ENCODE data around the gene RBM39. TPM values are rescaled to one million over a fixed set of nuclear protein-coding genes. Genes with fewer than 3 reads are reported as not detected.

Gene RBM39
- total and polyA plus RNA-seq, 2 of the 13 experiments (the other 11 are each of a cell fraction or from before 2014, with no cell fraction given), result 788 to 920 TPM

DNA sequence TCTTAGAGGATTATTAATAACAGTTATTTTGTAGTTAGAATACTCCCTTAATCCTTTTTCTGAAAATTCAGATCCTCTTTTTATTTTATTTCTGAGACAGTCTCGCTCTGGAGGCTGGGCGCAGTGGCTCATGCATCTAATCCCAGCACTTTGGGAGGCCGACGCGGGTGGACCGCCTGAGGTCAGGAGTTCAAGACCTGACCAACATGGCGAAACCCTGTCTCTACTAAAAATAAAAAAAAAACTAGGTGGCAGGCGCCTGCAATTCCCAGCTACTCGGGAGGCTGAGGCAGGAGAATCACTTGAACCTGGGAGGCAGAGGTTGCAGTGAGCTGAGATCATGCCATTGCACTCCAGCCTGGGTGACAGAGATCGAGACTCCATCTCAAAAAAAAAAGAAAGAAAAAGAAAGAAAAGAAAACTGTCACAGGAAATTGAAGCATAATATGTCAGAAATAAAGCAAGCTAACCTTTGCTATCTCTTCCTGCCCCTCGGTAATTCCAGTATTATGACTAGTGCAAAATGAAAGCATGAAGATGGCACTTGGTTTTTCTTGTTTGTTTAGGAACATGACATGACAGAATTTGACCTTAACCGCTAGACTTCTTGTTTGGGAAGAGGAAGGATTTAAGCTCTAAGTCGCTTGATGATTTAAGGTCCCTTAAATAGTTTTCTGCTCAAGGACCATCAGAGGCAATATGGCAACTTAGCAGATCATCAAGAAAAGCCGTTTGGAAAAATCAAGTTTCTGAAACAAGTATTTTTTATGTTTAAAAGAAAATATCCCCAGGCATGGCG lies 1.8 kb upstream of the RBM39 start (continued):
- TF ChIP-seq, protein P1, sequence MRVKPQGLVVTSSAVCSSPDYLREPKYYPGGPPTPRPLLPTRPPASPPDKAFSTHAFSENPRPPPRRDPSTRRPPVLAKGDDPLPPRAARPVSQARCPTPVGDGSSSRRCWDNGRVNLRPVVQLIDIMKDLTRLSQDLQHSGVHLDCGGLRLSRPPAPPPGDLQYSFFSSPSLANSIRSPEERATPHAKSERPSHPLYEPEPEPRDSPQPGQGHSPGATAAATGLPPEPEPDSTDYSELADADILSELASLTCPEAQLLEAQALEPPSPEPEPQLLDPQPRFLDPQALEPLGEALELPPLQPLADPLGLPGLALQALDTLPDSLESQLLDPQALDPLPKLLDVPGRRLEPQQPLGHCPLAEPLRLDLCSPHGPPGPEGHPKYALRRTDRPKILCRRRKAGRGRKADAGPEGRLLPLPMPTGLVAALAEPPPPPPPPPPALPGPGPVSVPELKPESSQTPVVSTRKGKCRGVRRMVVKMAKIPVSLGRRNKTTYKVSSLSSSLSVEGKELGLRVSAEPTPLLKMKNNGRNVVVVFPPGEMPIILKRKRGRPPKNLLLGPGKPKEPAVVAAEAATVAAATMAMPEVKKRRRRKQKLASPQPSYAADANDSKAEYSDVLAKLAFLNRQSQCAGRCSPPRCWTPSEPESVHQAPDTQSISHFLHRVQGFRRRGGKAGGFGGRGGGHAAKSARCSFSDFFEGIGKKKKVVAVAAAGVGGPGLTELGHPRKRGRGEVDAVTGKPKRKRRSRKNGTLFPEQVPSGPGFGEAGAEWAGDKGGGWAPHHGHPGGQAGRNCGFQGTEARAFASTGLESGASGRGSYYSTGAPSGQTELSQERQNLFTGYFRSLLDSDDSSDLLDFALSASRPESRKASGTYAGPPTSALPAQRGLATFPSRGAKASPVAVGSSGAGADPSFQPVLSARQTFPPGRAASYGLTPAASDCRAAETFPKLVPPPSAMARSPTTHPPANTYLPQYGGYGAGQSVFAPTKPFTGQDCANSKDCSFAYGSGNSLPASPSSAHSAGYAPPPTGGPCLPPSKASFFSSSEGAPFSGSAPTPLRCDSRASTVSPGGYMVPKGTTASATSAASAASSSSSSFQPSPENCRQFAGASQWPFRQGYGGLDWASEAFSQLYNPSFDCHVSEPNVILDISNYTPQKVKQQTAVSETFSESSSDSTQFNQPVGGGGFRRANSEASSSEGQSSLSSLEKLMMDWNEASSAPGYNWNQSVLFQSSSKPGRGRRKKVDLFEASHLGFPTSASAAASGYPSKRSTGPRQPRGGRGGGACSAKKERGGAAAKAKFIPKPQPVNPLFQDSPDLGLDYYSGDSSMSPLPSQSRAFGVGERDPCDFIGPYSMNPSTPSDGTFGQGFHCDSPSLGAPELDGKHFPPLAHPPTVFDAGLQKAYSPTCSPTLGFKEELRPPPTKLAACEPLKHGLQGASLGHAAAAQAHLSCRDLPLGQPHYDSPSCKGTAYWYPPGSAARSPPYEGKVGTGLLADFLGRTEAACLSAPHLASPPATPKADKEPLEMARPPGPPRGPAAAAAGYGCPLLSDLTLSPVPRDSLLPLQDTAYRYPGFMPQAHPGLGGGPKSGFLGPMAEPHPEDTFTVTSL (CRISPR knock-in tag; IDR thresholded peaks at IDR 0.05; ENCODE audit: borderline replicate concordance), result peak; percentile 1; the same call in 1 of the 2 replicates
- TF ChIP-seq RAD21 (CRISPR knock-in tag; IDR thresholded peaks at IDR 0.05) (no peak), ZBTB1 (CRISPR knock-in tag; IDR thresholded peaks at IDR 0.05; ENCODE audit: borderline replicate concordance) (no peak), SATB2 (CRISPR knock-in tag; IDR thresholded peaks at IDR 0.05) (no peak), ZNF326 (CRISPR knock-in tag; IDR thresholded peaks at IDR 0.05; ENCODE audit: borderline replicate concordance) (no peak), ZNF670 (CRISPR knock-in tag; IDR thresholded peaks at IDR 0.05; ENCODE audit: borderline replicate concordance) (no peak), ZNF17 (CRISPR knock-in tag; IDR thresholded peaks at IDR 0.05) (no peak), ZFAT (CRISPR knock-in tag; conservative IDR thresholded peaks at IDR 0.05) (no peak), HMG20B (CRISPR knock-in tag; conservative IDR thresholded peaks at IDR 0.05) (0 out of 2 replicates have a peak, but pooled peaks have one; percentile 6), AGO1 (IDR thresholded peaks at IDR 0.05; ENCODE audit: low read depth, low read length, poor library complexity, severe bottlenecking) (no peak), ZNF556 (CRISPR knock-in tag; IDR thresholded peaks at IDR 0.05; ENCODE audit: borderline replicate concordance) (no peak), EP300 (IDR thresholded peaks at IDR 0.05; ENCODE audit: low read depth in 2 of 2, low read length in 2 of 2) (no peak), EP300 (CRISPR knock-in tag; IDR thresholded peaks at IDR 0.05; ENCODE audit: borderline replicate concordance) (peak; percentile 25; the same call in 1 of the 2 replicates), ETV5 (CRISPR knock-in tag; IDR thresholded peaks at IDR 0.05; ENCODE audit: borderline replicate concordance) (no peak)
- TF ChIP-seq, protein P2, sequence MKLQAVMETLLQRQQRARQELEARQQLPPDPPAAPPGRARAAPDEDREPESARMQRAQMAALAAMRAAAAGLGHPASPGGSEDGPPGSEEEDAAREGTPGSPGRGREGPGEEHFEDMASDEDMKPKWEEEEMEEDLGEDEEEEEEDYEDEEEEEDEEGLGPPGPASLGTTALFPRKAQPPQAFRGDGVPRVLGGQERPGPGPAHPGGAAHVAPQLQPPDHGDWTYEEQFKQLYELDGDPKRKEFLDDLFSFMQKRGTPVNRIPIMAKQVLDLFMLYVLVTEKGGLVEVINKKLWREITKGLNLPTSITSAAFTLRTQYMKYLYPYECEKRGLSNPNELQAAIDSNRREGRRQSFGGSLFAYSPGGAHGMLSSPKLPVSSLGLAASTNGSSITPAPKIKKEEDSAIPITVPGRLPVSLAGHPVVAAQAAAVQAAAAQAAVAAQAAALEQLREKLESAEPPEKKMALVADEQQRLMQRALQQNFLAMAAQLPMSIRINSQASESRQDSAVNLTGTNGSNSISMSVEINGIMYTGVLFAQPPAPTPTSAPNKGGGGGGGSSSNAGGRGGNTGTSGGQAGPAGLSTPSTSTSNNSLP (IDR thresholded peaks at IDR 0.05; ENCODE audit: low read depth, low read length), result no peak
- TF ChIP-seq, protein P3, sequence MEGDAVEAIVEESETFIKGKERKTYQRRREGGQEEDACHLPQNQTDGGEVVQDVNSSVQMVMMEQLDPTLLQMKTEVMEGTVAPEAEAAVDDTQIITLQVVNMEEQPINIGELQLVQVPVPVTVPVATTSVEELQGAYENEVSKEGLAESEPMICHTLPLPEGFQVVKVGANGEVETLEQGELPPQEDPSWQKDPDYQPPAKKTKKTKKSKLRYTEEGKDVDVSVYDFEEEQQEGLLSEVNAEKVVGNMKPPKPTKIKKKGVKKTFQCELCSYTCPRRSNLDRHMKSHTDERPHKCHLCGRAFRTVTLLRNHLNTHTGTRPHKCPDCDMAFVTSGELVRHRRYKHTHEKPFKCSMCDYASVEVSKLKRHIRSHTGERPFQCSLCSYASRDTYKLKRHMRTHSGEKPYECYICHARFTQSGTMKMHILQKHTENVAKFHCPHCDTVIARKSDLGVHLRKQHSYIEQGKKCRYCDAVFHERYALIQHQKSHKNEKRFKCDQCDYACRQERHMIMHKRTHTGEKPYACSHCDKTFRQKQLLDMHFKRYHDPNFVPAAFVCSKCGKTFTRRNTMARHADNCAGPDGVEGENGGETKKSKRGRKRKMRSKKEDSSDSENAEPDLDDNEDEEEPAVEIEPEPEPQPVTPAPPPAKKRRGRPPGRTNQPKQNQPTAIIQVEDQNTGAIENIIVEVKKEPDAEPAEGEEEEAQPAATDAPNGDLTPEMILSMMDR (CRISPR knock-in tag; IDR thresholded peaks at IDR 0.05), result no peak
- TF ChIP-seq, protein P4, sequence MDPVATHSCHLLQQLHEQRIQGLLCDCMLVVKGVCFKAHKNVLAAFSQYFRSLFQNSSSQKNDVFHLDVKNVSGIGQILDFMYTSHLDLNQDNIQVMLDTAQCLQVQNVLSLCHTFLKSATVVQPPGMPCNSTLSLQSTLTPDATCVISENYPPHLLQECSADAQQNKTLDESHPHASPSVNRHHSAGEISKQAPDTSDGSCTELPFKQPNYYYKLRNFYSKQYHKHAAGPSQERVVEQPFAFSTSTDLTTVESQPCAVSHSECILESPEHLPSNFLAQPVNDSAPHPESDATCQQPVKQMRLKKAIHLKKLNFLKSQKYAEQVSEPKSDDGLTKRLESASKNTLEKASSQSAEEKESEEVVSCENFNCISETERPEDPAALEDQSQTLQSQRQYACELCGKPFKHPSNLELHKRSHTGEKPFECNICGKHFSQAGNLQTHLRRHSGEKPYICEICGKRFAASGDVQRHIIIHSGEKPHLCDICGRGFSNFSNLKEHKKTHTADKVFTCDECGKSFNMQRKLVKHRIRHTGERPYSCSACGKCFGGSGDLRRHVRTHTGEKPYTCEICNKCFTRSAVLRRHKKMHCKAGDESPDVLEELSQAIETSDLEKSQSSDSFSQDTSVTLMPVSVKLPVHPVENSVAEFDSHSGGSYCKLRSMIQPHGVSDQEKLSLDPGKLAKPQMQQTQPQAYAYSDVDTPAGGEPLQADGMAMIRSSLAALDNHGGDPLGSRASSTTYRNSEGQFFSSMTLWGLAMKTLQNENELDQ (CRISPR knock-in tag; IDR thresholded peaks at IDR 0.05; ENCODE audit: borderline replicate concordance), result no peak
